Measurements from ENCODE around the gene LDLRAD4.

DNA sequence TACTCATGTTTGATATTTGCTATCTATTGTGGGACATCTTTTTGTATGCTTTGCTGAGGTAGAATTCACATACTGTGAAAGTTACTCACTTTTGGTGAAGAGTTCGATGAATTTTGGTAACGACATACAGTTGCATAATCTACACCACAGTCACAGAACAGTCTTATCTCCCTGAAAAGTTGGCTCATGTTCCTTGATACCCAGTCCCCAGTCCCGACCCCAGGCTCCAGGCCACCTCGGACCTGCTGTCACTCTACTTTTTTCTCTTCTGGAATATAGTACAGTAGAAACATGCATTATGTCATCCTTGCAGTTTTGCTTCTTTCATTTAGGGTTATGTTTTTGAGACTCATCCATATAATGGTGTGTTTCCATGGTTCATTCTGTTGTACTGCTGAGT is 316.1 kb downstream of the LDLRAD4 start:
- no peak for TF ChIP-seq GATA2 (IDR thresholded peaks at IDR 0.05; ENCODE audit: low read depth, low read length)
- TF ChIP-seq GATA3 (IDR thresholded peaks at IDR 0.05; ENCODE audit: low read depth, low read length) = no peak
